Mucosa of gallbladder (tissue), 1 donor: Measurements from ENCODE around the gene NOC4L. TPM values are rescaled to one million over a fixed set of nuclear protein-coding genes. Genes with fewer than 3 reads are reported as not detected.
"Not testable (repeated sequence)": the region's sequence is repeated elsewhere in the genome, so short reads cannot be mapped to it uniquely, and the experiment has no call there.

ENCODE experiments used
- DNase-seq: peaks from one replicate; pipeline ENCODE4 v3.0.0-alpha.2; 2020; ENCODE audit warnings: low spot score
- total RNA-seq: library from RNA; stranded (reverse); gene quantifications from one replicate; pipeline ENCODE4 v1.2.1, GENCODE V29; 2021
- donor health status: DM: no; HTN: no; CAD: no.

The NOC4L gene
- total RNA-seq, 1 donor from 2014 or later: 14.1 TPM

DNA sequence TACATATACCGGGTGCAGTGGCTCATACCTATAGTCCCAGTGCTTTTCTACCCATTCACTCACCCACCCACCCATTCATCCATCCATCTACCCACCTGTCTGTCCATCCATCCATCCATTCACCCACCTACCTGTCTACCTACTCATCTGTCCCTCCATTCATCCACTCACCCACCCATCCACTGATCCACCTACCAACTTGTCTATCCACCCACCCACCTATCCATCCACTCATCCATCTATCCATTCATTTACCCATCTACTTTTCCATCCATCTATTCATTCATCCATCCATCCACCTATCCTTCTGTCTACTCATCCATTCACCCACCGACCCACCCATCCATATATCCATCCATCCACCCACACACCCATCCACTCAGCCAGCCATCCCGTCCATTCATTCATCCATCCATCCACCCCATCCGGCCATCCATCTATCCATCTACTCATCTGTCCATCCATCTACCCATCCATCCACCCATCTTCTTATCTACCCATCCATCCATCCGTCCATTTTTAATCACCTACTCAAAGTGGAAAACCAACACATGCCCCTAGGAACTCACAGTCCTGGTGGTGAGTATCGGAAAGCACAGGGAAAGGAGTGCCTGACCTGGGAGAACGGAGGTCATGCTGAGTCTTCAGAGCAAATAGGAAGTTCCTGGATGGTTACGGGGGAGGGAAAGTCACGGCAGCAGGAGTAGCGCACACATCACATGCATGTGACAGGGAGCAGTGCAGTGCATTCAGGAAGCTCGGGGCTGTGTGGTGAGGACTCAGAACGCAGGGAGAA, 20.1 kb upstream of the NOC4L start:
- no peak for DNase-seq

DNA sequence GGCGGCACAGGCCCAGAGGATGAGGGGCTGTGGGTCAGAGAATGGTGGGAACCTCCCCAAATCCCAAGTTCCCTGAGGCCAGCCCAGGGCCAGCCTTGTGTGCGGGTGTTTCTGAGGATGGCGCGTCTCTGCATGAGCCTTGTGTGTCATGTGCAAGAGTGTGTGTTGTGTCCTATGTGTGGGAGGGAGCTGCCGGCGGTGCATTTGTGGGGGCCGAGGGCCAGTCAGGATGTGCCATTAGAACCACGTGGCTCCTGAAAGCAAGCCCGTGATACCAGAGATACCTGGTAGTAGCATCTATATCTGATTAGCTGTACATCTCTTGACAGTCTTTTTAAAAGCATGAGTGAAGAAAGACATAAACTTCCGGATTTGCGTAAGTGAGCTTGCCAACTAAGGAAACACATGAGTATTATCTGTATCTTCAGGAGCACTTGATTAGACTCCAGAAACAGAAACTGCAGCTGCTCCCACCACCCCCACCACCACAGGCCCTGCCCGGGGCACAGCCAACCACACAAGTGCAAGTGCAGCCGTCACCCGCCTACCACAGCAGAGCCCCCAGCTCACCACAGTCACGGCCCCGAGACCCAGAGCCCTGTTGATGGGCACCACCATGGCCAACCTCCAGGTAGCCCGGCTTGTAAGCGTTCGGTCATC, 19.4 kb upstream of the NOC4L start:
- no peak for DNase-seq

DNA sequence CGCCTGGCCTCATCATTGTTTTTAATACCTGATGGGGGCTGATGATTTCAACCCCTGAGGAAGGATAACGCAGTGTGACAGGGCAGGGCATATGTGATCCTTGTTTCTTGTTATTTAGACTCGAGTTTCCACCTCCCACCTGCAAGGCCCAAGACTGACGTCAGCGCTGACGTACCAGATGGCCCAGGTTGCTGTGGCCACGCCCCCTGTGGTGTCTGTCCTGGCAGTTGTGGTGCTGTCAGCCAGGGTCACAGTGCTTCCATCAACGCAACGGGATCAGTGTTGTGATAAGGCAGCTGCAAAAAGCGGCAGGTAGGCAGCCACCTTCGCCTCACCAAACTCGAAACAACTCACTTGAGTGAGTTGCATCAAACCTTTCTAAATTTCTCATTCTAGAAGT, 18.5 kb upstream of the NOC4L start:
- DNase-seq: no peak

DNA sequence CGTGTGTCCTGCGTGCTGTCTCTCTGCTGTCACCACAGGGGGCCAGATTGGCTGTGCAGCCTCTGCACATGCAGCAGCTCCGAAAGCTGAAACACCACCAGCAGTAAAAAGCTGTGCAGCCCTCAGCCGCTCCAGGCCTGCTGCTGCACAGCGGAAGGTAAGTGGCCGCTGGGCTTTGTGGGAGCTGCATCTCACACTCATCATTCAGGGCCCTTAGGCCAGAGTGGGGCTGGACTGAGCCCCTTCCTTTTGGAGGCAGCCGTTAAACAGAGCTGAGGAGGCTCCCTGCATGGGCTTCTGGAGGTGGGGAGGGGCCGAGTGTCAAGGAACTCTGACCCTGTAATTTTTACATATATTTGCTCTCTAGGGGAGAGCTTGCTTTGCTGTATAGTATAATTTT, 17.2 kb upstream of the NOC4L start:
- DNase-seq: no peak

- DNase-seq: no peak
Observed at GRCh38 chr12:132129007-132129406, 15.2 kb upstream of the NOC4L start.

DNA sequence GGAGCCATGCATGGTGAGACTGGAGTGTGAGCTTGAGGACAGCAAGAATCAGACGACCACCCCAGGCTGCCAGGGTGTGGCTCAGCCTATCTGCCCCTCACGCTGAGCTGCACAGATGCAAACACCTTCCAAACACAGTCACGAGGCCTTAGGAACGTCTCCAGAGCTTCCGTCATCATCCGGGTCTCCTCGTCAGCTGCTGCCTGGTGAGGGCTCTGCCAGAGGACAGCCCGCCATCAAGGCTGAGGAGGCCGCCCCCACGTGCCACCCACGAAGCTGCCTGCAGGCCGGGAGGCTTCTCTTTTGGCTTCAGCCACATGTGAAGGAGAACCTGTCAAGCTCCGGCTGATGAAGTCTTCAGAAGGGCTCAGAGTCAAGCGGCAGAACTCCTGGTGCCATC, 13.6 kb upstream of the NOC4L start:
- no peak for DNase-seq

DNA sequence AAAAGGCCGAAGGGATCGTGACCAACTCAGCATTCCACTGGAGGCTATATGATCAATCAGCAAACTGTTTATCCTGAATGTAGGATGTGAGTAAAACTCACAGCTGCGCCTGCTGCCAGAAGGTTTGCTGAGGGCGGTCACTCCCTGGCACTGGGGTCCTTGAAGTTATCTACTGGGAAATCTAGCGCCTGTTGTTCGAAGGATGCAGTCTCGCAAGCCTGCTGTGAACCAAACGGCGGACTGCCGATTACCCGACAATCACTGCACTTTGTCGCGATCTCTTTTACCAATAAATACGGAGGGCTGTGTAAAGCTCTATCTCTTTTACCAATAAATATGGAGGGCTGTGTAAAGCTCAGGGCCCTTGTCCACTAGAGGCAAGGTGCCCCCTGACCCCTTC, 13.0 kb upstream of the NOC4L start:
- DNase-seq: no peak

GRCh38 chr12:132131952-132132351, 12.3 kb upstream of the NOC4L start:
- DNase-seq: no peak

- no peak for DNase-seq
Observed at GRCh38 chr12:132132609-132133430, 11.4 kb upstream of the NOC4L start.

GRCh38 chr12:132133952-132134652, 10.2 kb upstream of the NOC4L start:
- no peak for DNase-seq

DNA sequence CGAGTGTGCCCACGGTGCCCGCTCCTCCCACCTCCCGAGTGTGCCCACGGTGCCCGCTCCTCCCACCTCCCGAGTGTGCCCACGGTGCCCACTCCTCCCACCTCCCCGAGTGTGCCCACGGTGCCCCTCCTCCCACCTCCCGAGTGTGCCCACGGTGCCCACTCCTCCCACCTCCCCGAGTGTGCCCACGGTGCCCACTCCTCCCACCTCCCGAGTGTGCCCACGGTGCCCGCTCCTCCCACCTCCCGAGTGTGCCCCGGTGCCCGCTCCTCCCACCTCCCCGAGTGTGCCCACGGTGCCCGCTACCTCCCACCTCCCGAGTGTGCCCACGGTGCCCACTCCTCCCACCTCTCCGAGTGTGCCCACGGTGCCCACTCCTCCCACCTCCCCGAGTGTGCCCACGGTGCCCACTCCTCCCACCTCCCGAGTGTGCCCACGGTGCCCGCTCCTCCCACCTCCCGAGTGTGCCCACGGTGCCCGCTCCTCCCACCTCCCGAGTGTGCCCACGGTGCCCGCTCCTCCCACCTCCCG, 9.5 kb upstream of the NOC4L start:
- DNase-seq: not testable (repeated sequence)

- DNase-seq: not testable (repeated sequence)
Observed at GRCh38 chr12:132136226-132136625, 8.0 kb upstream of the NOC4L start.

DNA sequence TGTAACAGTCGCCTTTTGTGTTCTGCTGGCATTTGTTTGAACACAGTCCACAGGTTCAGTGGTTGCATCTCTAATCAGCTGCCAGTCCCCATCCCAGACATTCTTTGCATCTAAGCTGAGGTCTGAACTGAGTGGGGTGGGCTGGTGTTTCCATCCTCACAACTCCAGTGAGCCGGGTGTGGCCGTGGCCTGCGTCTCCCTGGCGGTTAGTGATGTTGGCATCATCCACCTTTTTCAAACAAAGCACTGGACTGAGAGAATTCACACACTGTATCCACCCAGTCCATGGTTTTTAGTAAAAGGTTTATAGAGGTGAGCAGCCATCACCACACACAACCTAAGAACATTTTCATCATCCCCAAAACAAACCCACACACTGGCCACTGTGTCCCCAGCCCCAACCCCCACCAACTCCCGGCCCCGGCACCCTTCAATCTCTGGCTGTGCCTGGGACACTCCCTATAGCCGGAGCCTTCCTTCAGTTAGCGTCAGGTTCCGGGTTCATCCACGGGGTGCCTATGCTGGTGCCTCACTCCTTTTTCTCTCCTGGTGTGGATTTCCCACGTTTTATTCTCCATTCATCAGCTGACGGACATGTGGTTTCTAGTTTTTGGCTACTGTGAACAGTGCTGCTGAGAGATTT, 6.7 kb upstream of the NOC4L start:
- no peak for DNase-seq

- DNase-seq: no peak
Observed at GRCh38 chr12:132138941-132139871, 5.1 kb upstream of the NOC4L start.

GRCh38 chr12:132139912-132140311, 4.3 kb upstream of the NOC4L start:
- DNase-seq: no peak

DNA sequence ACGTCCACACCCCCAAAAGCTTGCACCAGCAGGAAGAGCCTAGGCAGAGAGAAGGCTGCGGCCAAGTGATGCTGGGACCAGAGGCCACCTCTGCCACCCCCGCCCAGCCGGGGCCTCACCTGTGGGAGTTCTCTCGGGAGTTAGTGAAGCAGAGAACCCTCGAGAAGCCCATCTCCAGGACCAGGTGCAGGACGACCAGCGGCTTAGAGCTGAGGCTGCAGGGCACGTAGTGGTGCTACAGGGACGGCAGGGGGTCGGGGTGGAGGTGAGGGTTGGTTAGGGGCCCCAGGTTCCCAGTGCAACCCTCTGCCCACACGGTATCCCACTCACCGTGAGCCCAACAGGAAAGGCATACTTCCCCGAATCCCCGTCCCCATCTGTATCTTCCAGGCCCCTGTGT, 3.8 kb upstream of the NOC4L start:
- no peak for DNase-seq

DNA sequence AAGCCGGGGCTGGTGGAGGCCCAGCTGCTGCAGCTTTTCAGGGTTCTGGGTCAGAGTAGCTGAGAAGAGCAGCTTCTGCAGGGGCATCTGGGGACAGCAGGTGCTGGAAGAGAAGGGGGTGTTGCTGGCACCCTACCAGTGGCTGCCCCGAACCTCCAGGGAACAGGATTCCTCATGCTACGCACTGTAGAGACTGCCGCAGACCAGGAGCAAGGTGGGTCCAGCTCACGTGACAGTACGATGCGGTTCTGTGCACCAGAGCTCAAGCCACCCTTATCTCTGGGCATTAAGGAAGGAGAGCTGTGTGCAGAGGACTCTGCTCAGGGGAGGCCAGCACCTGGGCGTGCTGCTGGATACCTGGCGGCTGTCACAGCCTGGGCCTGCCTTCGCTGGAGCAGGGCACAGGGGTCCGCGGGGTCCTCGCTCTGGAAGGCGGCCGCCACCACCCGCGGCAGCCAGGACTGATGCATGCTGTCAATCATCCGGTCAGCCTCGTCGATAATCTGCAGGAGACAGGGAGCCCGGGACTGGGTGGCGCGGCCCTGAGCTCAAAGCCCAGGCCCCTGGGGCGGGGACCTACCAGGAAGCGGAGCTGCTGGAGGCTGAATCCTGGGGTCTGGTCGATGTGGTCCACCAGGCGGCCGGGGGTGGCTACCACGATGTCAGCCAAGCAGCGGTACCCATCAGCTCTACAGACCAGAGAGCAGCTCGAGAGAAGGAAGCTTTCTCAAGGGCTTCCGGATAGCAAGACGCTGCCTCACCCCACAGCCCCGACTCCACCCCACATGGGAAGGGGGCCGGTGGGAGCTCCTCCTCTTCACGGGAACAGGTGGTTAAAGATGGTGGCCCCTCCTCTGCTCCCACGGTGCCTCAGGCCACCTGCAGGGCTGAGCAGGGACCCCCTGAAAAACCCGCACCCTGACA, 3.1 kb upstream of the NOC4L start:
- DNase-seq: no peak

DNA sequence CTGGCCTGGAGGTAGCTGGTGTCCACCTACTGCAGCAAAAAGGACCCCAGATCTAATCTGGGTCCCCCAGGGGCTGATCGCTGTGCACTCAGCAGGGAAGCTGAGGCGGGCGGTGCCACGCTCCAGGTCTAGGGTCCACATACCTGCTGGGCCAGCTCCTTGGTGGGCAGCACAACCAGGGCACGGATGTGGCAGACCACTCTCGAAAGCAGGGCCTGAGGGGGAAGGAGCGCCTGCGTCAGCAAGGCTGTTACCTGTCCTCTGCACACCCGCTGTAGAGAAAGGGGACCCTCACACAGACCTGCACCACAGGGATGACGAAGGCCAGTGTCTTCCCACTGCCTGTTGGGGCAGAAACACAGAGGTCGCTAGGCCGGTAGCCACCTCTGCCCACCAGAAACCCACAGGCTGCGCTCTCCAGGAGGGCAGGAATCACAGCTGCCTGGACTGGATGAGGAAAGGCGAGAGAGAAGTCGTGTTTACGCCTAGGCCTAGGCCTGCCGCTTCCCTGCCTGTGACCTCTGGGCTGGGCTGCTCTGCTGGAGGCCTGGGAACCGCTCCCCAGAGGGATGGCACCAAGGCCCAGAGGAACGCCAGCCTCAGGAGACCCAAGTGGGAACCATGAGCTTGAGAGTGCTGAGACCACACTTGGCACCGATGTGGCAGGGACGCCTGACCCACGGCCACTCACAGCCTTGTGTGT, 2.1 kb upstream of the NOC4L start:
- DNase-seq: no peak
